ENCODE measurements around the gene EML5. TPM values are rescaled to one million over a fixed set of nuclear protein-coding genes. Genes with fewer than 3 reads are reported as not detected.

The EML5 gene
- total RNA-seq, 1 experiment from 2014 or later = 1.8 TPM

DNA sequence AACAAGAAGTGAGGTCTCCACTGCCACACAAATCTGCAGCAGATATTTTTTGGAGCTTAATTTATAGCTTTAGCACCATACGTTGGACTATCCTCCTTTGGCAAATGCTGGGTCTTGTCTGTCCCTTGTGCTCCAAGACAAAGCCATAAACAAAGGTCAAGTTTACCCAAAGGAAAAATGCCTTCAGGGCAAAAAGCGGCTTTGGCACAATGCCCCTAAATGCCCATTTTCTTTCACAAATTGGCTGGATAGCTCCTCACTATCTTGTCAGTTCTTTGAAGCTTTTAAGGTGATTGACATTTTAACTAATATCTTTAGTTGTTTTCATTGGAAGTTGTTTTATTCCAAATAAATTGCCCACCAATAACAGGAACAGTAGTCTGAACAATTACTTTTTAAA is 59.6 kb downstream of the EML5 start:
- no peak for DNase-seq (ENCODE audit: low read depth, low spot score)
- Histone ChIP-seq H3K9me2 (ENCODE audit: insufficient read depth) (no peaks in the 10 kb centered on the region), H3K4me3 (replicated peaks in 1 of 2; ENCODE audit: low read depth in 1 of 2, low read length in 2 of 2) (no peak overlapping the region), H3K36me3 (ENCODE audit: control insufficient read depth in 1 of 2, insufficient read depth in 2 of 2, low read length in 2 of 2) (no peaks in the 10 kb centered on the region), H3K4me1 (ENCODE audit: control insufficient read depth in 1 of 2, insufficient read depth in 2 of 2, low read length in 2 of 2) (no peaks in the 10 kb centered on the region), H3K9ac (ENCODE audit: low read length) (no peak overlapping the region), H4K20me1 (ENCODE audit: insufficient read depth) (no peaks in the 10 kb centered on the region), H3K27ac (ENCODE audit: low read depth, low read length) (no peak overlapping the region), H3K4me2 (ENCODE audit: low read length) (no peak overlapping the region), H2AFZ (ENCODE audit: low read depth, low read length, poor library complexity, severe bottlenecking) (no peak overlapping the region), H3K27me3 (ENCODE audit: insufficient read depth, low read length) (no peaks in the 10 kb centered on the region), H3K9me3 (ENCODE audit: control insufficient read depth in 1 of 2, insufficient read depth in 1 of 2, low read depth in 1 of 2, low read length in 2 of 2) (no peaks in the 10 kb centered on the region), H3K79me2 (ENCODE audit: insufficient read depth, low read length) (no peaks in the 10 kb centered on the region)
- RAD21 ChIA-PET (ENCODE audit: low non-redundant PET in 1 of 2, low total read pairs in 2 of 2, uncharacterized antibody in 2 of 2, unreplicated experiment in 2 of 2) = no interaction called here
- CTCF ChIA-PET = no interaction called here
- no peak for ATAC-seq
- intact Hi-C loops (cut with micrococcal nuclease) = no loop called here
- TF ChIP-seq POLR2A (IDR thresholded peaks at IDR 0.05; ENCODE audit: borderline replicate concordance, extremely low read depth, insufficient read depth, insufficient read length) = no peak
- no peak for TF ChIP-seq EZH2phosphoT487 (IDR thresholded peaks at IDR 0.05; ENCODE audit: borderline replicate concordance)
- TF ChIP-seq JUND (IDR thresholded peaks at IDR 0.05) = no peak
- no peak for TF ChIP-seq ZFX (IDR thresholded peaks at IDR 0.05)
- TF ChIP-seq CBX3 (IDR thresholded peaks at IDR 0.05; ENCODE audit: low read depth) = no peak
- TF ChIP-seq FOSL1 (IDR thresholded peaks at IDR 0.05; ENCODE audit: low read depth) = no peak
- no peak for TF ChIP-seq EGR1 (IDR thresholded peaks at IDR 0.05; ENCODE audit: low read depth)
- no peak for TF ChIP-seq EZH2 (IDR thresholded peaks at IDR 0.05)
- TF ChIP-seq, protein P1, sequence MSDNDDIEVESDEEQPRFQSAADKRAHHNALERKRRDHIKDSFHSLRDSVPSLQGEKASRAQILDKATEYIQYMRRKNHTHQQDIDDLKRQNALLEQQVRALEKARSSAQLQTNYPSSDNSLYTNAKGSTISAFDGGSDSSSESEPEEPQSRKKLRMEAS (IDR thresholded peaks at IDR 0.05) = no peak
- TF ChIP-seq, protein P2, sequence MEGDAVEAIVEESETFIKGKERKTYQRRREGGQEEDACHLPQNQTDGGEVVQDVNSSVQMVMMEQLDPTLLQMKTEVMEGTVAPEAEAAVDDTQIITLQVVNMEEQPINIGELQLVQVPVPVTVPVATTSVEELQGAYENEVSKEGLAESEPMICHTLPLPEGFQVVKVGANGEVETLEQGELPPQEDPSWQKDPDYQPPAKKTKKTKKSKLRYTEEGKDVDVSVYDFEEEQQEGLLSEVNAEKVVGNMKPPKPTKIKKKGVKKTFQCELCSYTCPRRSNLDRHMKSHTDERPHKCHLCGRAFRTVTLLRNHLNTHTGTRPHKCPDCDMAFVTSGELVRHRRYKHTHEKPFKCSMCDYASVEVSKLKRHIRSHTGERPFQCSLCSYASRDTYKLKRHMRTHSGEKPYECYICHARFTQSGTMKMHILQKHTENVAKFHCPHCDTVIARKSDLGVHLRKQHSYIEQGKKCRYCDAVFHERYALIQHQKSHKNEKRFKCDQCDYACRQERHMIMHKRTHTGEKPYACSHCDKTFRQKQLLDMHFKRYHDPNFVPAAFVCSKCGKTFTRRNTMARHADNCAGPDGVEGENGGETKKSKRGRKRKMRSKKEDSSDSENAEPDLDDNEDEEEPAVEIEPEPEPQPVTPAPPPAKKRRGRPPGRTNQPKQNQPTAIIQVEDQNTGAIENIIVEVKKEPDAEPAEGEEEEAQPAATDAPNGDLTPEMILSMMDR (IDR thresholded peaks at IDR 0.05 in 2 of 3, conservative IDR thresholded peaks at IDR 0.05 in 1 of 3; ENCODE audit: borderline replicate concordance in 1 of 3, insufficient read depth in 1 of 3, low read depth in 2 of 3, low read length in 2 of 3) = no peak
- no peak for TF ChIP-seq RAD21 (IDR thresholded peaks at IDR 0.05; ENCODE audit: low read depth)
- TF ChIP-seq ELF1 (IDR thresholded peaks at IDR 0.05; ENCODE audit: borderline replicate concordance, low read depth) = no peak
- TF ChIP-seq, protein P3, sequence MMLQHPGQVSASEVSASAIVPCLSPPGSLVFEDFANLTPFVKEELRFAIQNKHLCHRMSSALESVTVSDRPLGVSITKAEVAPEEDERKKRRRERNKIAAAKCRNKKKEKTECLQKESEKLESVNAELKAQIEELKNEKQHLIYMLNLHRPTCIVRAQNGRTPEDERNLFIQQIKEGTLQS (IDR thresholded peaks at IDR 0.05) = no peak
- no peak for TF ChIP-seq POLR2AphosphoS5 (IDR thresholded peaks at IDR 0.05; ENCODE audit: low read depth, low read length)
- no peak for TF ChIP-seq SP1 (IDR thresholded peaks at IDR 0.05; ENCODE audit: low read depth)
- TF ChIP-seq SRF (IDR thresholded peaks at IDR 0.05; ENCODE audit: low read depth) = no peak
- no peak for TF ChIP-seq CEBPB (IDR thresholded peaks at IDR 0.05; ENCODE audit: low read depth)
- POLR2A ChIA-PET = no interaction called here
- BruUV-seq (replicated peaks) = no TSS peak
